ENCODE results near the gene NTHL1.
A peak's percentile ranks its signal among the peaks of the same experiment; 100 is the strongest.
"Not testable (repeated sequence)": the region's sequence is repeated elsewhere in the genome, so short reads cannot be mapped to it uniquely, and the experiment has no call there.

The NTHL1 gene

GRCh38 chr16:2016407-2016922 is 31.2 kb downstream of the NTHL1 start:
- DNase-seq (ENCODE audit: low read depth) = no peak
- peak; percentile 36 for TF ChIP-seq CTCF (IDR thresholded peaks at IDR 0.05; ENCODE audit: control insufficient read depth, insufficient read depth, low read depth, low read length, missing control alignments)

GRCh38 chr16:2015947-2016208 is 31.8 kb downstream of the NTHL1 start:
- no peak for TF ChIP-seq CTCF (IDR thresholded peaks at IDR 0.05; ENCODE audit: control insufficient read depth, insufficient read depth, low read depth, low read length, missing control alignments)
- DNase-seq (ENCODE audit: low read depth) = no peak
- H3K4me3 ChIP-seq (ENCODE audit: control insufficient read depth, low read depth, low read length) = no peak overlapping the region

More at GRCh38 chr16:2016407-2016922, 31.2 kb downstream of the NTHL1 start:
- no peak overlapping the region for H3K4me3 ChIP-seq (ENCODE audit: control insufficient read depth, low read depth, low read length)

- TF ChIP-seq CTCF (IDR thresholded peaks at IDR 0.05; ENCODE audit: control insufficient read depth, insufficient read depth, low read depth, low read length, missing control alignments) = no peak
- no peak for DNase-seq (ENCODE audit: low read depth)
Measured at GRCh38 chr16:2015117-2015946, 32.3 kb downstream of the NTHL1 start.

GRCh38 chr16:2013527-2013926 is 34.1 kb downstream of the NTHL1 start:
- no peak for DNase-seq (ENCODE audit: low read depth)
- TF ChIP-seq CTCF (IDR thresholded peaks at IDR 0.05; ENCODE audit: control insufficient read depth, insufficient read depth, low read depth, low read length, missing control alignments) = no peak
- no peak overlapping the region for H3K4me3 ChIP-seq (ENCODE audit: control insufficient read depth, low read depth, low read length)

More at GRCh38 chr16:2015117-2015946, 32.3 kb downstream of the NTHL1 start:
- H3K4me3 ChIP-seq (ENCODE audit: control insufficient read depth, low read depth, low read length) = no peak overlapping the region

DNA sequence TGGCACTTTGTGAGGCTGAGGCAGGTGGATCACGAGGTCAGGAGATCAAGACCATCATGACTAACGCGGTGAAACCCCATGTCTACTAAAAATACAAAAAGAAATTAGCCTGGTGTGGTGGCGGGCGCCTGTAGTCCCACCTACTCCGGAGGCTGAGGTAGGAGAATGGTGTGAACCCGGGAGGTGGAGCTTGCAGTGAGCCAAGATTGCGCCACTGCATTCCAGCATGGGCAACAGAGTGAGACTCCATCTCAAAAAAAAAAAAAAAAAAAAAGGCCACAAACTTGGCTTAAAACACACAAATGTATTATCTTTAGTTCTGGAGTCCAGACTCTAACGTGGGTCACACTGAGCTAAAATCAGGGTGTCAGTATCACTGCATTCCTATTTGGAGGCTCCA is 35.9 kb downstream of the NTHL1 start:
- not testable (repeated sequence) for H3K4me3 ChIP-seq (ENCODE audit: control insufficient read depth, low read depth, low read length); DNase-seq (ENCODE audit: low read depth)

DNA sequence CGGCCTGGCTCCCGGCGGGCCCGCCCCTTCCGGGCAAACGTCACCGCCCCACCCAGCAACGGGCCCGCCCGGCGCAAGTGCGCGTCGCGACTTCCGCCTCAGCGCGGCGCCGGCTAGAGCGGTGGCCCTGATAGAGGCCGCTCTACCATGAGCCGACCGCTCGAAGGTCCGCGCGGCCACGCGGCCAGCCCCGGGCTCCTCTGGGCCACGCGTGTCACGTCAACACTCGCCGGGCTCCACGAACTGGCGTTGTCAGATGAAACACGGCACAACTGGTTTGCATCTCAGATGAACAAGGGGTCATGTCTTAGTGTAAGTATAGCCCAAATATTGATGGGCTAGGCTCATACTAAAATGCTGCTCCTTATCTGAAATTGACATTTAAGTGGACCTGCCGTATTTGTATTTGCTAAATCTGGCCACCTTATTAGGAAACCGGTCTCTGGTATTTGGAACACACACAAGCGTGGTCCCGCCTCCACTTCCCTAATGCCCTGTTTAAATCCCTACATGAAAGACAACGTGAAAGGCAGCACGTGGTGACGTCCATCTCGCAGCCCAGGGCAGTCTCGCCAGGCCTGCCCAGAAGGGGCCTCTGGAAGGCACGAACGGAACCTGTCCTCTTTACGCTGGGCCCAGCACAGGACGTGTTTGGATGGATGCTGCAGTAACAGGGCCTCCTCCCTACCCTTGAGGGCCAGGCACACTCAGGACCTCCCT is 37.7 kb downstream of the NTHL1 start, which contains the start of gene ZNF598:
Gene ZNF598 (minus strand): TSS at position 31 of the 720 bp plus-strand sequence.
- DNase-seq (ENCODE audit: low read depth) = peak; percentile 41
- H3K4me3 ChIP-seq (ENCODE audit: control insufficient read depth, low read depth, low read length) = peak within 1 kb of the TSS; percentile 66
- no peak for TF ChIP-seq CTCF (IDR thresholded peaks at IDR 0.05; ENCODE audit: control insufficient read depth, insufficient read depth, low read depth, low read length, missing control alignments)

GRCh38 chr16:2009164-2009711 is 38.4 kb downstream of the NTHL1 start:
- H3K4me3 ChIP-seq (ENCODE audit: control insufficient read depth, low read depth, low read length) = peak overlapping the region; percentile 56
- no peak for DNase-seq (ENCODE audit: low read depth)

More at GRCh38 chr16:2009164-2009711, 38.4 kb downstream of the NTHL1 start:
- no peak for TF ChIP-seq CTCF (IDR thresholded peaks at IDR 0.05; ENCODE audit: control insufficient read depth, insufficient read depth, low read depth, low read length, missing control alignments)
